ENCODE results near the gene GRB10.
"Not testable (repeated sequence)": the region's sequence is repeated elsewhere in the genome, so short reads cannot be mapped to it uniquely, and the experiment has no call there.

Gene GRB10

GRCh38 chr7:50775836-50776235, 6.9 kb downstream of the GRB10 start:
- no peak for DNase-seq

- no peak for DNase-seq
Observed at GRCh38 chr7:50775231-50775630, 7.5 kb downstream of the GRB10 start.

- DNase-seq = no peak
Observed at GRCh38 chr7:50774319-50774718, 8.4 kb downstream of the GRB10 start.

GRCh38 chr7:50773071-50773470, 9.6 kb downstream of the GRB10 start:
- not testable (repeated sequence) for DNase-seq

GRCh38 chr7:50771120-50772002, 11.3 kb downstream of the GRB10 start:
- DNase-seq = no peak

- no peak for DNase-seq
Observed at GRCh38 chr7:50768485-50769474, 13.9 kb downstream of the GRB10 start.

GRCh38 chr7:50766849-50767207, 15.9 kb downstream of the GRB10 start:
- no peak for DNase-seq

GRCh38 chr7:50766106-50766848, 16.4 kb downstream of the GRB10 start:
- no peak for DNase-seq

GRCh38 chr7:50762337-50762736, 20.4 kb downstream of the GRB10 start:
- no peak for DNase-seq

- no peak for DNase-seq
Observed at GRCh38 chr7:50761713-50762112, 21.0 kb downstream of the GRB10 start.

- DNase-seq = no peak
Observed at GRCh38 chr7:50757703-50758390, 24.8 kb downstream of the GRB10 start.

- no peak for DNase-seq
Observed at GRCh38 chr7:50756180-50756579, 26.5 kb downstream of the GRB10 start.

- DNase-seq = no peak
Observed at GRCh38 chr7:50754684-50755083, 28.0 kb downstream of the GRB10 start.

- no peak for DNase-seq
Observed at GRCh38 chr7:50754241-50754640, 28.5 kb downstream of the GRB10 start.

- no peak for DNase-seq
Observed at GRCh38 chr7:50752422-50752821, 30.3 kb downstream of the GRB10 start.

GRCh38 chr7:50751146-50751545, 31.6 kb downstream of the GRB10 start:
- no peak for DNase-seq

GRCh38 chr7:50749896-50750295, 32.8 kb downstream of the GRB10 start:
- no peak for DNase-seq

- DNase-seq = no peak
Observed at GRCh38 chr7:50748472-50748871, 34.2 kb downstream of the GRB10 start.

- no peak for DNase-seq
Observed at GRCh38 chr7:50745835-50746234, 36.9 kb downstream of the GRB10 start.

- no peak for DNase-seq
Observed at GRCh38 chr7:50745336-50745735, 37.4 kb downstream of the GRB10 start.

- DNase-seq = no peak
Observed at GRCh38 chr7:50743893-50744292, 38.8 kb downstream of the GRB10 start.

GRCh38 chr7:50743016-50743415, 39.7 kb downstream of the GRB10 start:
- DNase-seq = no peak

Data from T1000 (cell line).